GM10248 (cell line): ENCODE data around the gene NSRP1.

Experiments
- CTCF ChIA-PET: fragments of 300-600 bp; sonication (Branson Sonifier 250); formaldehyde crosslinking; extraction: SDS; loops from one replicate; lab custom pipeline; 2021; ENCODE audit warnings: antibody characterized with exemption; lab: Yijun Ruan, JAX
- POLR2A ChIA-PET: fragments of 350-650 bp; sonication (Branson Sonifier 250); formaldehyde crosslinking; extraction: SDS; loops from one replicate; lab custom pipeline; 2020; ENCODE audit warnings: antibody characterized with exemption; lab: Yijun Ruan, JAX
- DNase-seq: peaks from one replicate; pipeline ENCODE4 v3.0.0; 2012; ENCODE audit errors: extremely low spot score
- CTCF ChIP-seq: IDR thresholded peaks from 2 replicates; pipeline ENCODE4 v1.5.1; 2012; ENCODE audit warnings: mild to moderate bottlenecking, low read depth; ENCODE audit errors: extremely low read depth, missing control alignments, control extremely low read depth

NSRP1 gene

GRCh38 chr17:30218799-30219198 lies 102.2 kb downstream of the NSRP1 start:
- ChIA-PET POLR2A (no interaction called here), CTCF (interaction anchor here (1.6 to 3.1 kb wide), 4 partner anchors 13 to 114 kb away, joined by 5 to 18 read pairs (median 12); partner anchors contain the start of gene SLC6A4)
- peak; percentile 58 for DNase-seq
- peak; percentile 4 for TF ChIP-seq CTCF

GRCh38 chr17:30219315-30219714 lies 102.7 kb downstream of the NSRP1 start:
- DNase-seq, result no peak
- TF ChIP-seq CTCF, result no peak
- POLR2A ChIA-PET, result no interaction called here
- CTCF ChIA-PET, result interaction anchor here (1.3 to 3.1 kb wide), 5 partner anchors 12 to 115 kb away, joined by 3 to 18 read pairs (median 9); partner anchors contain the start of gene SLC6A4

GRCh38 chr17:30219833-30220232 lies 103.2 kb downstream of the NSRP1 start:
- no peak for TF ChIP-seq CTCF
- ChIA-PET POLR2A (no interaction called here), CTCF (interaction anchor here (1.3 to 3.1 kb wide), 5 partner anchors 12 to 115 kb away, joined by 3 to 18 read pairs (median 9); partner anchors contain the start of gene SLC6A4)
- DNase-seq, result no peak

- TF ChIP-seq CTCF, result no peak
- CTCF ChIA-PET, result interaction anchor here (1.0 to 3.1 kb wide), 6 partner anchors 11 to 290 kb away, joined by 3 to 18 read pairs (median 7); partner anchors contain the start of gene SLC6A4
- POLR2A ChIA-PET, result no interaction called here
- DNase-seq, result no peak
Measured at GRCh38 chr17:30220414-30220813, 103.8 kb downstream of the NSRP1 start.

- no peak for TF ChIP-seq CTCF
- CTCF ChIA-PET, result interaction anchor here (1.0 to 5.9 kb wide), 6 partner anchors 10 to 291 kb away, joined by 3 to 38 read pairs (median 9); partner anchors contain the start of gene SLC6A4
- POLR2A ChIA-PET, result no interaction called here
- no peak for DNase-seq
Measured at GRCh38 chr17:30221346-30221745, 104.7 kb downstream of the NSRP1 start.

GRCh38 chr17:30222251-30222650 lies 105.6 kb downstream of the NSRP1 start:
- DNase-seq, result no peak
- POLR2A ChIA-PET, result no interaction called here
- no peak for TF ChIP-seq CTCF
- CTCF ChIA-PET, result interaction anchor here (1.3 to 5.9 kb wide), 4 partner anchors 15 to 118 kb away, joined by 3 to 38 read pairs (median 8); partner anchors contain the start of gene SLC6A4
